A549 (cell line): ENCODE results near the gene TFR2.

Source experiments
- BCL3 ChIP-seq: fragments of >200 bp; sonication (Bioruptor Twin); formaldehyde crosslinking; IDR thresholded peaks from 3 replicates; pipeline ENCODE4 v1.6.1; 2016
- BHLHE40 ChIP-seq: IDR thresholded peaks from 2 replicates; pipeline ENCODE4 v1.6.1; 2012; ENCODE audit warnings: low read depth, low read length, inconsistent platforms
- CBX2 ChIP-seq: fragments of 200-600 bp; sonication (generic); IDR thresholded peaks from 2 replicates; pipeline ENCODE4 v1.6.1; 2016; ENCODE audit warnings: low read depth, mild to moderate bottlenecking, borderline replicate concordance
- CTCF ChIP-seq: fragments of >200 bp; sonication (Bioruptor Twin); formaldehyde crosslinking; IDR thresholded peaks from 3 replicates; pipeline ENCODE4 v1.5.1; 2016
- EP300 ChIP-seq, 2 experiments: fragments of >200 bp; sonication (Bioruptor Twin); formaldehyde crosslinking; IDR thresholded peaks; 2 replicates in 1 of 2; 3 replicates in 1 of 2; pipeline ENCODE4 v1.6.1; 2016 to 2017
- HES2 ChIP-seq: fragments of >200 bp; sonication (Bioruptor Twin); formaldehyde crosslinking; IDR thresholded peaks from 2 replicates; pipeline ENCODE4 v1.6.1; 2016
- HOXB5 ChIP-seq: fragments of 250-450 bp; sonication (Bioruptor Pico); IDR thresholded peaks from 2 replicates; pipeline ENCODE4 v1.5.0; 2020; ENCODE audit warnings: mild to moderate bottlenecking, moderate library complexity
- POLR2A ChIP-seq: IDR thresholded peaks from 2 replicates; pipeline ENCODE4 v1.6.1; 2012; ENCODE audit warnings: mild to moderate bottlenecking, low read length
- REST ChIP-seq: fragments of 200-600 bp; sonication (generic); IDR thresholded peaks from 2 replicates; pipeline ENCODE4 v1.6.1; 2016; ENCODE audit warnings: antibody characterized with exemption, mild to moderate bottlenecking, moderate library complexity
- ZSCAN20 ChIP-seq: fragments of 250-450 bp; sonication (Bioruptor Pico); IDR thresholded peaks from 2 replicates; pipeline ENCODE4 v1.8.0; 2022; ENCODE audit warnings: mild to moderate bottlenecking, moderate library complexity

DNA sequence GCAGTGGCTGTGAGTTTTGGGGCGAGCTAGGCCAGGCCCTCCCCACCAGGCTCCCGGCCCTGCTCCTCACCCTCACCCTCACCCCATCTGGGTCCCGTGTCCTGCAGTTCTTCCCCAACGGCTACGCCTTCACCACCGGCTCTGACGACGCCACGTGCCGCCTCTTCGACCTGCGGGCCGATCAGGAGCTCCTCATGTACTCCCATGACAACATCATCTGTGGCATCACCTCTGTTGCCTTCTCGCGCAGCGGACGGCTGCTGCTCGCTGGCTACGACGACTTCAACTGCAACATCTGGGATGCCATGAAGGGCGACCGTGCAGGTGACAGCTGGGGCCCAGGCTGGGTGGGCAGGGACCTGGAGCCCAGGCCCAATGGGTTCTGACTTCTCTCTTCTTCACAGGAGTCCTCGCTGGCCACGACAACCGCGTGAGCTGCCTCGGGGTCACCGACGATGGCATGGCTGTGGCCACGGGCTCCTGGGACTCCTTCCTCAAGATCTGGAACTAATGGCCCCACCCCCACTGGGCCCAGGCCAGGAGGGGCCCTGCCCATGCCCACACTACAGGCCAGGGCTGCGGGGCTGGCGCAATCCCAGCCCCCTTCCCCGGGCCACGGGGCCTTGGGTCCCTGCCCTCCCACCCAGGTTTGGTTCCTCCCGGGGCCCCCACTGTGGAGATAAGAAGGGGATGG lies 37.1 kb upstream of the TFR2 start:
- TF ChIP-seq CBX2 (no peak), CTCF (no peak), HES2 (no peak), BCL3 (no peak), EP300 (IDR thresholded peaks at IDR 0.05) (no peak), POLR2A (no peak), REST (no peak), HOXB5 (CRISPR knock-in tag) (no peak), BHLHE40 (no peak), ZSCAN20 (CRISPR knock-in tag) (no peak)
